Left hindlimb (tissue), 1 donor: ENCODE measurements around the gene ZNF385D.
A peak's percentile ranks its signal among the peaks of the same experiment; 100 is the strongest.

ENCODE experiments used
- DNase-seq: peaks from one replicate; pipeline ENCODE4 v3.0.0-alpha.2; 2018

The ZNF385D gene

GRCh38 chr3:21747966-21748555 lies 2.9 kb downstream of the ZNF385D start:
- no peak for DNase-seq

GRCh38 chr3:21747376-21747775 lies 3.6 kb downstream of the ZNF385D start:
- no peak for DNase-seq

- DNase-seq = no peak
These were observed 5.0 kb downstream of the ZNF385D start for GRCh38 chr3:21745966-21746365.

GRCh38 chr3:21744793-21745192 lies 6.2 kb downstream of the ZNF385D start:
- no peak for DNase-seq

GRCh38 chr3:21738935-21739702 lies 11.9 kb downstream of the ZNF385D start:
- no peak for DNase-seq

- DNase-seq = no peak
These were observed 12.7 kb downstream of the ZNF385D start for GRCh38 chr3:21738283-21738682.

- DNase-seq = no peak
These were observed 16.3 kb downstream of the ZNF385D start for GRCh38 chr3:21734746-21735145.

GRCh38 chr3:21729888-21730459 lies 21.0 kb downstream of the ZNF385D start:
- no peak for DNase-seq

- DNase-seq = no peak
These were observed 21.7 kb downstream of the ZNF385D start for GRCh38 chr3:21729331-21729730.

GRCh38 chr3:21722768-21723167 lies 28.2 kb downstream of the ZNF385D start:
- no peak for DNase-seq

- DNase-seq = no peak
These were observed 28.7 kb downstream of the ZNF385D start for GRCh38 chr3:21722301-21722700.

GRCh38 chr3:21718943-21719591 lies 31.9 kb downstream of the ZNF385D start:
- DNase-seq = no peak

GRCh38 chr3:21718161-21718765 lies 32.7 kb downstream of the ZNF385D start:
- no peak for DNase-seq

GRCh38 chr3:21715662-21716061 lies 35.3 kb downstream of the ZNF385D start:
- no peak for DNase-seq

- DNase-seq = peak; percentile 49
These were observed 45.2 kb downstream of the ZNF385D start for GRCh38 chr3:21705769-21706168.

GRCh38 chr3:21704796-21705195 lies 46.2 kb downstream of the ZNF385D start:
- no peak for DNase-seq

GRCh38 chr3:21703291-21703690 lies 47.7 kb downstream of the ZNF385D start:
- DNase-seq = no peak

GRCh38 chr3:21697707-21698106 lies 53.3 kb downstream of the ZNF385D start:
- no peak for DNase-seq

GRCh38 chr3:21694506-21694905 lies 56.5 kb downstream of the ZNF385D start:
- no peak for DNase-seq

- DNase-seq = peak; percentile 46
These were observed 60.0 kb downstream of the ZNF385D start for GRCh38 chr3:21691036-21691435.

GRCh38 chr3:21682206-21682605 lies 68.8 kb downstream of the ZNF385D start:
- DNase-seq = no peak

GRCh38 chr3:21673393-21673792 lies 77.6 kb downstream of the ZNF385D start:
- no peak for DNase-seq

- no peak for DNase-seq
These were observed 78.7 kb downstream of the ZNF385D start for GRCh38 chr3:21672303-21672702.
